Spinal cord (tissue), 10 donors: ENCODE data around the gene C9orf72. TPM values are rescaled to one million over a fixed set of nuclear protein-coding genes. Genes with fewer than 3 reads are reported as not detected.

Experiments used
- DNase-seq, 6 donors: peaks; one replicate each; pipeline versions ENCODE4 v3.0.0 to v3.0.0-alpha.2; 2013 to 2015; ENCODE audit warnings: low spot score in 6 of 6, low read depth in 4 of 6
- H3K27ac ChIP-seq: one replicate; pipeline ENCODE4 v1.5.1; 2013; ENCODE audit warnings: low read depth, low read length, control low read depth
- H3K27me3 ChIP-seq: one replicate; pipeline ENCODE4 v1.6.1; 2013; ENCODE audit warnings: low read length; ENCODE audit not compliant: control insufficient read depth, insufficient read depth
- H3K36me3 ChIP-seq: one replicate; pipeline ENCODE4 v1.6.1; 2013; ENCODE audit warnings: low read length; ENCODE audit not compliant: control insufficient read depth, insufficient read depth
- H3K4me1 ChIP-seq: one replicate; pipeline ENCODE4 v1.6.1; 2013; ENCODE audit warnings: low read length; ENCODE audit not compliant: control insufficient read depth, insufficient read depth
- H3K4me3 ChIP-seq: one replicate; pipeline ENCODE4 v1.5.1; 2013; ENCODE audit warnings: low read depth, low read length, control low read depth
- H3K9me3 ChIP-seq: one replicate; pipeline ENCODE4 v1.6.1; 2013; ENCODE audit warnings: low read length; ENCODE audit not compliant: control insufficient read depth, insufficient read depth
- WGBS: methylation state at CpG from one replicate; pipeline ENCODE4 v1.1.5; 2013; ENCODE audit warnings: missing lambda C conversion rate; ENCODE audit not compliant: insufficient coverage; 5-methylcytosine and 5-hydroxymethylcytosine counted together
- polyA plus RNA-seq, 2 donors: library from polyadenylated mRNA; unstranded; fragments of 120-200 nt; gene quantifications; one replicate each; pipeline ENCODE4 v1.2.1, GENCODE V29; 2013; ENCODE audit not compliant: insufficient read length in 2 of 2
- total RNA-seq, 2 donors: library from RNA; depleted of rRNA in 1 of 2; stranded (reverse); fragments of 120-200 nt in 1 of 2; fragments of >200 nt in 1 of 2; gene quantifications; one replicate each; pipeline versions ENCODE4 v1.2.3 to v1.2.4, GENCODE V29; 2013 to 2014
- donor health status: healthy.

The C9orf72 gene
- total and polyA plus RNA-seq, 4 donors, result 38.6 to 77.7 (median 44.3) TPM

DNA sequence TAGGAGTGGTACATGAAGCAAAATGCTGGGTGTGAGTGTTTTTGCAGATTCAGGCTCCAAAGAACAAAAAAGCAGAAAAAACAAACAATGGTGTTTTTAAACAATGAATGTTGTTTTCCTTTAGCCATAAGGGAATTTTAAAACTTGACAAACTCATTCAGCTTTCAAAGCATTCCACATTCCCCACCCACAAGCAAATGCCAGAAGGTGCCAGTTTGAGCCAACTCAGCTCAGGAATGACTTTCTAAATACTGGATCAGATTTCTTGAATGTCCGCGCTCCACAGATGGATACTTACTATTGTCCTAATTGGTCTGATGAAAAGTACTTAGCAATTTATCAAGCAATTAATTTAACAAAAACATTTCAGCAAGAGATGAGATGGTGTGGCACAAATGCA, 30.8 kb downstream of the C9orf72 start:
- DNase-seq, result peak in 1 of 6 donors; percentile 35
- Histone ChIP-seq H3K9me3 (no peaks in the 10 kb centered on the region), H3K4me1 (no peaks in the 10 kb centered on the region), H3K4me3 (no peak overlapping the region), H3K27me3 (no peaks in the 10 kb centered on the region), H3K27ac (no peak overlapping the region), H3K36me3 (peaks cover 6% of the 10 kb centered on the region)
- no CpG with 5 or more reads among the region's 2 CpGs for WGBS

DNA sequence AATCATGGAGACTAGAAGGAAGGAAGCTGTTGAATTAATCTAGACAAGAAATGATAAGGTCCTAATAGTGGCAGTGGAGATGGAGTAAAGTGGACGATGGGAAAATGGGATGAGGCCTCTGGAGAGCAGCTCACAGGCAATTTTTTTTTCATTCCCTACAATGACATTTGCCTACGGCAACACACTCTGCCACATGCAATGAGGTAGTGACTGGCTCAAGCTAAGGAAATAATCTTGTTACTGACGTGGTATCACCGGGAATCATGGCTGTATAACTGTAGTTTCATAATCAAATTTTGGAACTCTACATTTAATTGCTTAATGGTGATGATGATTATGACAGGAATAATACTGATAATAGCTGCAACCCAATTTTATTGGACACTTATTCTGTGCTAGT, 31.5 kb downstream of the C9orf72 start:
- DNase-seq, result no peak
- Histone ChIP-seq H3K9me3 (no peaks in the 10 kb centered on the region), H3K27me3 (no peaks in the 10 kb centered on the region), H3K27ac (no peak overlapping the region), H3K4me3 (no peak overlapping the region), H3K4me1 (no peaks in the 10 kb centered on the region), H3K36me3 (peaks cover 6% of the 10 kb centered on the region)
- no CpG with 5 or more reads among the region's 4 CpGs for WGBS

DNA sequence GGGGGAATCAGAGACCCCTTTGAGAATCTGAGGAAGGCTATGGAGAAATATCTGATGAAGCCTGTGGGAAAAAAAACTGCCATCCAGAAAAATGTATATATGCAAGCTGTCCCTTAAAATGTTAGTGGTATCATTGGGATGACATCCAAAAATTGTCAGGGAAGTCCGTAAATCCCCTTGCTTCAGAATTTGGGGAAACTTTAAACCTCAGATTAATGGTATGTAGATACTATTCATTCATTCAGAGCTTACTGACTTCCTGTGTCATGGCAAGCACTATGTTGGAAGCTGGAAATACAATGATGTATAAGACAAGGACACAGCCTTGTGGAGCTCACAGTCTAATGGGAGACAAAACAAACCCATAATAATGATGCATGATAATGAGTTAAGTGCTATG, 32.8 kb downstream of the C9orf72 start:
- Histone ChIP-seq H3K4me1 (peaks cover 4% of the 10 kb centered on the region), H3K36me3 (peaks cover 9% of the 10 kb centered on the region), H3K4me3 (no peak overlapping the region), H3K9me3 (no peaks in the 10 kb centered on the region), H3K27ac (no peak overlapping the region), H3K27me3 (no peaks in the 10 kb centered on the region)
- WGBS, result no CpG with 5 or more reads among the region's 1 CpG
- peak in 1 of 6 donors; percentile 6 for DNase-seq

DNA sequence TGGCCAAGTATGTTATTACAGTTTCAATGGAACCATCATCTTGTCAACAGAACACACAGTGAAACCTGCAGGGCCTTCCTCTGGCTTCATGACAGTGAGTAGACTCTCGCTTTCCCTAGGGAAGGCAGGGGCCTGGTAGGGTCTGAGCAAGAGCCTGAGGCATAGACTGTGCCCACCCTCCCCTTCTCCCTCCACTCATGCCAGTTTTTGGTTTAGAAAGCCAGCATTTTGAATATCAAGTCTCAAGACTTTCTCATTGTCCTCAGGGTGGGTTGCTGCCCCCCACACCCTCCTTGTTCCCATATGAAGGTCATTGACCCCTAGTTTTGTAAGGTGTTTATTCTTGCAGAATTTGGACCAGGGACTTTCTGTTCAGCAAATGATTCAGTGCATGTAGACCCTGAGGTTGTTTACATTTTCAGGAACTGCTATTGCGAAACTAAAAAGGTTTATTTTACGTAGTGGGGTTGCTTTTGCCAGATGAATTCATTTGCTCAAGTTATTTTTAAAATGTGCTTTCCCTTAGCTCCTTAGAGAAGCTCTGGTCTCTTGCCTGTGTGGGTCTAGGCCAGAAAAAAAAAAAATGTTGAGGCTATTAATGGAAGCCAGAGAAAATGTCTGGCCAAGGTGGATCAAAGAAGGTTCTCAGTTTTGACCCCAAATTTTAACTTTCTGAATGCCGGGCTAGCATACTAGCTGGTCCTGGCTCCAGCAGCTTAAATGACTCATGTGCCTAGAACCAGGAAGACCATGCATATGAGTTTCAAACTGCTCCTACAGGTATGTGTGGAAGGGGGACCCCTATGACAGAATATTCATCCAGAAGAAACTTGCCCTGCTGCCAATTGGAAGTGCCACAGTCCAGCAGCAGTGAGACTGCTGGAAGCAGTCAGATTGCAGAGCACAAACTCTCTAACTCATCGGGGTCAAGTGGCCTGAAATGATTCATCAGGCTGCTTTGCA, 33.5 kb downstream of the C9orf72 start:
- no peak overlapping the region for H3K27ac ChIP-seq

DNA sequence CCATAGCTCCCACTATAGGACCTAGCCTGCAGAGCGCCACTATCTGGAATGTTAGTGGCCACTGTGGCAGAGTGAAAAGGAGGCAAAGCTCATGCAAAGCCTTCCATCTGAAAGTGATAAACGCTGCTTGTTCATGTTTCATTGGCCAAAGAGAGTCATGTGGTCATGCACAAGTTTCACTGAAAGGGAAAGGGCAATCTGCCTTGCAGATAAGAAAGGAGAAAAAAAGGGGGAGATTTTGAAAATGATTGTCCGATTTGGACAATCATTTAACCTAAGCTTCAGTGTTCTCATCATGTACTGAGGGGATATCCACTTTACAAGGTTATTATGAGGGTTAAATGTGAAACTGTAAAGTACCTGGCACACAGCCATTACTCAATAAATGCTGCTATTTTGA, 34.6 kb downstream of the C9orf72 start:
- Histone ChIP-seq H3K27me3 (no peaks in the 10 kb centered on the region), H3K4me1 (peaks cover 4% of the 10 kb centered on the region), H3K27ac (no peak overlapping the region), H3K9me3 (no peaks in the 10 kb centered on the region), H3K4me3 (no peak overlapping the region), H3K36me3 (peaks cover 9% of the 10 kb centered on the region)
- no peak for DNase-seq
- WGBS, result 100% methylated on average over 2 of the region's 3 CpGs

More for the DNA sequence above, 33.5 kb downstream of the C9orf72 start:
- Histone ChIP-seq H3K27me3 (no peaks in the 10 kb centered on the region), H3K9me3 (no peaks in the 10 kb centered on the region), H3K36me3 (peaks cover 9% of the 10 kb centered on the region), H3K4me1 (peaks cover 4% of the 10 kb centered on the region), H3K4me3 (no peak overlapping the region)
- peak in 1 of 6 donors; percentile 28 for DNase-seq
- WGBS, result 90% methylated on average over 4 of the region's 5 CpGs

DNA sequence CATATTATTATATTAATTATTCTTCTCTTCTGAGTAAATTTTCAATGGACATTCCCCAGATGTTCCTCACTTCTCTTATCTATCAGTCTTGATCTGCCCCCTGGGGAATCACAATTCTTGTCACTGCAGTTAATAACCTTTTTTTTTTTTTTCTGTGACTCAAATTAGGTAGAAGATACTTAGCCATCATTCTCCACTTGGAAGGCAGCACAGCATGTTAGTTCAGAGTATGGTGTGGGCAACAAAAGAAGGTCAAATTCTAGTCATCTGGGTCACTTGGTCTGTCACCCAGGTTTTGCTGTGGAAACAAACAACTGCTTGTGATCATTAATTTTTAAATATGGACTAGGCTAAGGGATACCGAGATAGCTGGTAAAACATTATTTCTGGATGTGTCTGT, 35.5 kb downstream of the C9orf72 start:
- Histone ChIP-seq H3K27ac (no peak overlapping the region), H3K27me3 (no peaks in the 10 kb centered on the region), H3K4me3 (no peak overlapping the region), H3K9me3 (no peaks in the 10 kb centered on the region), H3K36me3 (peaks cover 9% of the 10 kb centered on the region), H3K4me1 (peaks cover 4% of the 10 kb centered on the region)
- DNase-seq, result no peak
- 40% methylated on average over 1 of the region's 1 CpG for WGBS

DNA sequence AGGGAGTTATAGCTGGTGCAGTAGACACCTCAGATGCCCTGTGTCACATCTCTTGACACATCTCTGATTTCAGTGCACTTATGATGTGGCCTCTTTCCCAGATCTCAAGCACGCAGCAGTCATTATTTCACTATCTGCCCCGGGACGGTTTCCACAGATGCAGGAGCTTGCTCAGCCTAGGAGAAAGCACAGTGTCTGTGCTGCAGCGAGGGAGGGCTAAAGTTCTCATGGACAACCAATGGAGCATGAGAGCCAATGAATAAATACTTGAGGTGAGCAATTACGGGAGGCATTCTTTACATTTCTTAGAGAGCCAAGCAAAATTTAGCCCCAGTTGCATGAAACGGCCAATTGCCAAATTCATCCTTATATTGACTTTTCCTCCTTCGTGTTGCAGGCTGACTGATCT, 36.2 kb downstream of the C9orf72 start:
- Histone ChIP-seq H3K27ac (no peak overlapping the region), H3K4me1 (peaks cover 4% of the 10 kb centered on the region), H3K36me3 (peaks cover 9% of the 10 kb centered on the region), H3K27me3 (no peaks in the 10 kb centered on the region), H3K4me3 (no peak overlapping the region), H3K9me3 (no peaks in the 10 kb centered on the region)
- no peak for DNase-seq
- WGBS, result 78% methylated on average over 5 of the region's 7 CpGs

DNA sequence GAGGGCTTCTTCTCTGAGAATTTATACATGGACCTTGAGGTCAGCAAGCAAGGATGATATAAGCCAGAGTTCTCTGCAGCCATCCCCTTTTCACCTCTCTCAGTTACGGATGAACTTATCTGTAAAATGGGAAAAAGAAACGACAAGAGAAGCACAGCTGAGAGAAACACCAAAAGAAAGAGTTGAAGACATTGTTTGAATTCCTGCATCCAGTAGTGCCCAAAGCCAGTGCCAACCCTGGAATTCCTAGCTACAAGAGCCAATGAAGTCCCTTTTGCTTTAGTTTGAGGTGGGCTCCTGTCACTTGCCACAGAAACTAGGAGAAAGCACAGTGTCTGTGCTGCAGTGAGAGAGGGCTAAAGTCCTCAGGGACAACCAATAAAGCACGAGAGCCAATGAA, 37.1 kb downstream of the C9orf72 start:
- Histone ChIP-seq H3K9me3 (no peaks in the 10 kb centered on the region), H3K27me3 (no peaks in the 10 kb centered on the region), H3K27ac (no peak overlapping the region), H3K4me1 (peaks cover 4% of the 10 kb centered on the region), H3K4me3 (no peak overlapping the region), H3K36me3 (peaks cover 4% of the 10 kb centered on the region)
- DNase-seq, result no peak
- WGBS, result 79% methylated on average over 2 of the region's 3 CpGs

DNA sequence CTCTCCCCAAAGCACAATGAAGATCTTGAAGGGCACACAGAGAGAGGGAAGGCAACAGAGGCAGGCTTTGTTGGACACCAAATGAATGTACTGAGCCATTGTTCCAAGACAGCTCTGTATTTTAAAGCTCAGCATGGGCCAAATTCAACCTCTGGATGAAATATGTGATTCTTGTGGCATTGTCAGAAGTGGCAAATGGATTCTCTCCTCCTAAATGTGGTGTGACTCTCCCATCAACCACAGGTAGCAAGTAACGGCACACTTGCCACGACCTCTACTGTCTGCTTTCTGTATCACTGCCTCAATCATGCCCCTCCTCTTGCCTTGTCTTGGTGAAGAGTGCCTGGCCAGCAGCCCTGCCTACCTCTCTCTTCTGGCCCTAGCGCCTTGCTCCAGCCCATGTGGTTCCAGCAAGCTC, 37.6 kb downstream of the C9orf72 start:
- H3K4me1 ChIP-seq, result peaks cover 4% of the 10 kb centered on the region
- WGBS, result 45% methylated on average over 3 of the region's 3 CpGs
- no peak overlapping the region for H3K27ac ChIP-seq

DNA sequence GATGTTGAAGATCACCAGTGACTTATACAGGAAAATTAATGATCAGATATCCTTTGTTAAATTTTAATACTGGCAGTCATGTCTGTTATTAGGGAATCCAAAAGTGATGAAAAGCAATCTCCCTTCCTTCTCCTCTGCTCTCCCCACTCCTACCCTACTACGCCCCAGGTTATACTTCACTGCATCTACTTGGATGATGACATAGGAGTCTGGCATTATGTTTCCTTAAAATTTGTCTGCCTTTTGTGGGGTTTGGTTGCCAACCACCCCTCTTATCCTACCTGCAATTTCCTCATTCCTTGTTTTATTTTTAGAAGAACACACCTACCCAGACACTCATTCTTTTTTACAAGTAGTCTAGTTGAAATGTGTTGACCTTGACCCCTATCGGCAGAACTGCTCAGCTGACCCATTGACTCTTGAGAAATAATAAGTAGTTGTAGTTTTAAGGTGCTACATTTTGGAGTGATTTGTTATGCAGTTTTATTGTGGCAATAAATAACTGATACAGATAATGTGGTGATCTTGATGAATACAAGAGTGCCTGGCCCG, 38.5 kb downstream of the C9orf72 start:
- Histone ChIP-seq H3K4me3 (no peak overlapping the region), H3K27me3 (no peaks in the 10 kb centered on the region), H3K9me3 (no peaks in the 10 kb centered on the region), H3K27ac (no peak overlapping the region), H3K4me1 (peaks cover 4% of the 10 kb centered on the region), H3K36me3 (peaks cover 2% of the 10 kb centered on the region)
- no peak for DNase-seq
- WGBS, result no CpG with 5 or more reads among the region's 3 CpGs

More for the DNA sequence above, 37.6 kb downstream of the C9orf72 start:
- Histone ChIP-seq H3K27me3 (no peaks in the 10 kb centered on the region), H3K36me3 (peaks cover 2% of the 10 kb centered on the region), H3K4me3 (no peak overlapping the region), H3K9me3 (no peaks in the 10 kb centered on the region)
- DNase-seq, result no peak
